ENCODE results near the gene TMEM200B. TPM values are rescaled to one million over a fixed set of nuclear protein-coding genes. Genes with fewer than 3 reads are reported as not detected.

The TMEM200B gene
- total and polyA plus RNA-seq, 2 experiments from 2014 or later = 5.1 to 20.4 TPM

DNA sequence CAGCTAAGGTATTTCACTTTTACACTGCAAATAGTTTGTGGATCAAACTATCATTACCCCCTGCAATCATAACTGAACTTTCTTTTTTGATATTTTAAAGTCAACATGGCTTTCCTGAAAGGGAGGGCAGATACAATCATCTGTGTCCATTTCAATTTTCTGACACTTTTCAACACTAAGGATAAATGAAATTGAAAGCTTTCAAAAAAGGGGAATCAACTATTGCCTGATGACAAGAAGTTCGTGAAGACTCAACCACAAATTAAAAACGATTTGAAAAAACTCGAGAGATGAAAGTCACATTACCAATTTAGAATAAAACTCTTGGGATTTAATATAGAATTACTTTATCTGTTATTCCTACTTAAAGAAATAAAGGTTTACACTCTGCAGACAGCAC is 46.3 kb upstream of the TMEM200B start:
- Histone ChIP-seq H3K36me3 (ENCODE audit: low read depth) (peaks cover 23% of the 10 kb centered on the region), H3K9me3 (ENCODE audit: low read depth) (no peaks in the 10 kb centered on the region), H3K27me3 (replicated peaks; ENCODE audit: insufficient read depth) (no peaks in the 10 kb centered on the region), H3K9me2 (ENCODE audit: insufficient read depth) (no peaks in the 10 kb centered on the region), H3K4me2 (ENCODE audit: unreplicated experiment) (peak overlapping the region; percentile 2), H3K4me3 (no peak overlapping the region), H3K79me2 (ENCODE audit: insufficient read depth) (peaks cover 100% of the 10 kb centered on the region), H3K4me1 (ENCODE audit: insufficient read depth) (peaks cover 36% of the 10 kb centered on the region), H4K20me1 (ENCODE audit: insufficient read depth) (peaks cover 31% of the 10 kb centered on the region), H3F3A (ENCODE audit: insufficient read depth) (peaks cover 24% of the 10 kb centered on the region), H3K9ac (no peak overlapping the region), H2AFZ (no peak overlapping the region), H3K27ac (no peak overlapping the region)
- in situ Hi-C loops (cut with MboI) = no loop called here
- no peak for DNase-seq
- no peak for TF ChIP-seq EZH2 (IDR thresholded peaks at IDR 0.05; ENCODE audit: insufficient read depth, poor library complexity, severe bottlenecking)
- TF ChIP-seq EZH2phosphoT487 (IDR thresholded peaks at IDR 0.05; ENCODE audit: insufficient read depth, low read depth) = no peak
- 34 to 44% methylated on average over 3 of the region's 3 CpGs for WGBS, 2 experiments (ENCODE audit: low coverage in 1 of 2, low lambda C conversion rate in 2 of 2, missing lambda C conversion rate in 2 of 2)

DNA sequence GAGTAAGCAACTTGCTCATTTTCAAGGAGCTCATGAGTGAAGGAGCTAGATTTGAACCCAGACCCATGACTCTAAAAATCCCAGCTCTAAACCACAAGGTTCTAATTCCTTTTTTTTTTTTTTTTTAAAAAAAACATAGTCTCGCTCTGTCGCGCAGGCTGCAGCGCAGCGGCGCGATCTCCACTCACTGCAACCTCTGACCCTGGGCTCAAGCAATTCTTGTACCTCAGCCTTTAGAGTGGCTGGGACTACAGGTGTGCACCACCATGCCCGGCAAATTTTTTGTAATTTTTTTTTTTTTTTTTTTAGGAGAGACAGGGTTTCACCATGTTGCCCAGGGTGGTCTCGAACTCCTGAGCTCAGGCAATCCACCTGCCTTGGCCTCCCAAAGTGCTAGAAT is 44.2 kb upstream of the TMEM200B start:
- Histone ChIP-seq H3K27me3 (replicated peaks; ENCODE audit: insufficient read depth) (no peaks in the 10 kb centered on the region), H3K27ac (no peak overlapping the region), H4K20me1 (ENCODE audit: insufficient read depth) (peaks cover 26% of the 10 kb centered on the region), H3K9me3 (ENCODE audit: low read depth) (no peaks in the 10 kb centered on the region), H3K9ac (no peak overlapping the region), H3K4me3 (no peak overlapping the region), H3K4me1 (ENCODE audit: insufficient read depth) (peaks cover 36% of the 10 kb centered on the region), H3K36me3 (ENCODE audit: low read depth) (peaks cover 42% of the 10 kb centered on the region), H3K4me2 (ENCODE audit: unreplicated experiment) (no peak overlapping the region), H3K79me2 (ENCODE audit: insufficient read depth) (peaks cover 100% of the 10 kb centered on the region), H2AFZ (no peak overlapping the region), H3F3A (ENCODE audit: insufficient read depth) (0 out of 2 replicates have a peak, but pooled peaks cover 17% of the 10 kb centered on the region), H3K9me2 (ENCODE audit: insufficient read depth) (no peaks in the 10 kb centered on the region)
- in situ Hi-C loops (cut with MboI) = no loop called here
- TF ChIP-seq EZH2 (IDR thresholded peaks at IDR 0.05; ENCODE audit: insufficient read depth, poor library complexity, severe bottlenecking) (no peak), EZH2phosphoT487 (IDR thresholded peaks at IDR 0.05; ENCODE audit: insufficient read depth, low read depth) (no peak)
- DNase-seq = no peak
- 97% methylated on average over 9 of the region's 9 CpGs for WGBS, 2 experiments (ENCODE audit: low coverage in 1 of 2, low lambda C conversion rate in 2 of 2, missing lambda C conversion rate in 2 of 2)

DNA sequence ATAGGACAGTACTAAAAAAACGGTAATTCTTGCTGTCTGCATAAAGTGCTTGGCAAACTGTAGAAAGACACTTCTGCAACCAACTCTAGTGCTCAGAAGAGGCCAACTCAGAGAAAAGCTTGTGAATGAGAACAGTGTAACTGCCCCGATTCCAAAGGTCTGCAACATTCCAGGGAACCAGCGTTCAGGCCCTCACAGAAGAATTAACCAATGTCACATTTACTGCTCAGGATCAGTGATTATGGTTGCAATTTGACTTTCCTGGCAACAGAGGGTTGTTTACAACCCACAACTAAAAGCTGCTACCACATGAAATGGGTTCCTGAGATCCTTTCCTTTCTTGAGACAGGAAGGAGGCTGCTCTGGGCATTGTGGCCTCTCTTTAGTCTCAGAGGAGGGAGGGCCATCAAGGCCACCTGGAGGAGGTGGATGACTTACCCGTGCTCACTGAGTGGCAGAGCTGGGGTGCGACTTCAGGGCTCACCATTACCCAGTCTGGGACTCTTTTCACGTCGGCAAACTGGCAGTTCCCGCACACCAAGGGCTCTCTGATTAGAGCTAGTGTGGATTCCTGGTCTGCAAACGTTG is 42.7 kb upstream of the TMEM200B start:
- no peaks in the 10 kb centered on the region for H3K9me3 ChIP-seq (ENCODE audit: low read depth)
- H3K4me1 ChIP-seq (ENCODE audit: insufficient read depth) = peaks cover 31% of the 10 kb centered on the region
- peaks cover 44% of the 10 kb centered on the region for H3K36me3 ChIP-seq (ENCODE audit: low read depth)
- no peak overlapping the region for H2AFZ ChIP-seq
- H3F3A ChIP-seq (ENCODE audit: insufficient read depth) = 0 out of 2 replicates have a peak, but pooled peaks cover 13% of the 10 kb centered on the region
- no peak overlapping the region for H3K4me2 ChIP-seq (ENCODE audit: unreplicated experiment)
- no peak overlapping the region for H3K4me3 ChIP-seq
- peak overlapping the region; percentile 22; the same call in 1 of the 2 replicates for H3K9ac ChIP-seq
- peaks cover 21% of the 10 kb centered on the region for H4K20me1 ChIP-seq (ENCODE audit: insufficient read depth)
- peak overlapping the region; percentile 28; the same call in 1 of the 2 replicates for H3K27ac ChIP-seq
- DNase-seq = peak; percentile 18
- H3K27me3 ChIP-seq (replicated peaks; ENCODE audit: insufficient read depth) = no peaks in the 10 kb centered on the region
- peaks cover 100% of the 10 kb centered on the region for H3K79me2 ChIP-seq (ENCODE audit: insufficient read depth)
- WGBS, 2 experiments (ENCODE audit: low coverage in 1 of 2, low lambda C conversion rate in 2 of 2, missing lambda C conversion rate in 2 of 2) = 43 to 46% methylated on average over 9 of the region's 9 CpGs
- TF ChIP-seq EZH2phosphoT487 (IDR thresholded peaks at IDR 0.05; ENCODE audit: insufficient read depth, low read depth) (no peak), EZH2 (IDR thresholded peaks at IDR 0.05; ENCODE audit: insufficient read depth, poor library complexity, severe bottlenecking) (no peak)
- no peaks in the 10 kb centered on the region for H3K9me2 ChIP-seq (ENCODE audit: insufficient read depth)
- in situ Hi-C loops (cut with MboI) = no loop called here

DNA sequence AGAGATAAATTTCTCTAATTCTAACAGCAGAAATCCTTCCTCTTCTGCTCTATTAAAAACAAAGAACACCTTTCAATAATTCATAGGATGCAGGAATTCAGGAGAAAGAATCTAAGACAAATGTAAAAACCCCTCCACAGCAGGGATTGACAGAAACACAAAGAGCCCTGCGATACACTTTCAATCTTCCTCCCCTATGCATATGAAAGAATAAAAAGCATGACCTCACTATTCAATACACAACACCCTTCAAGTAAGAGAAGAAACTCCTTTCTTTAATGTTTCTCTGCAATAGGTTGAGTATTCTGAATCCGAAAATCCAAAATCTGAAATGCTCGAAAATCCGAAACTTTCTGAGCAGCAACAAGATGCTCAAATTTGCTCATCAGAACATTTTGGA is 40.9 kb upstream of the TMEM200B start:
- DNase-seq = no peak
- peaks cover 13% of the 10 kb centered on the region for H3K4me1 ChIP-seq (ENCODE audit: insufficient read depth)
- H3K79me2 ChIP-seq (ENCODE audit: insufficient read depth) = peaks cover 100% of the 10 kb centered on the region
- in situ Hi-C loops (cut with MboI) = no loop called here
- no peak overlapping the region for H3K4me2 ChIP-seq (ENCODE audit: unreplicated experiment)
- no peak overlapping the region for H2AFZ ChIP-seq
- TF ChIP-seq EZH2phosphoT487 (IDR thresholded peaks at IDR 0.05; ENCODE audit: insufficient read depth, low read depth) (no peak), EZH2 (IDR thresholded peaks at IDR 0.05; ENCODE audit: insufficient read depth, poor library complexity, severe bottlenecking) (no peak)
- WGBS, 2 experiments (ENCODE audit: low coverage in 1 of 2, low lambda C conversion rate in 2 of 2, missing lambda C conversion rate in 2 of 2) = 79 to 83% methylated on average over 4 of the region's 4 CpGs
- peaks cover 56% of the 10 kb centered on the region for H3K36me3 ChIP-seq (ENCODE audit: low read depth)
- no peaks in the 10 kb centered on the region for H3K9me3 ChIP-seq (ENCODE audit: low read depth)
- 0 out of 2 replicates have a peak, but pooled peaks cover 6% of the 10 kb centered on the region for H3F3A ChIP-seq (ENCODE audit: insufficient read depth)
- no peak overlapping the region for H3K4me3 ChIP-seq
- no peak overlapping the region for H3K9ac ChIP-seq
- no peaks in the 10 kb centered on the region for H3K27me3 ChIP-seq (replicated peaks; ENCODE audit: insufficient read depth)
- no peaks in the 10 kb centered on the region for H3K9me2 ChIP-seq (ENCODE audit: insufficient read depth)
- H4K20me1 ChIP-seq (ENCODE audit: insufficient read depth) = peaks cover 11% of the 10 kb centered on the region
- no peak overlapping the region for H3K27ac ChIP-seq
